GM19395 (cell line): ENCODE results near the gene OLFML3.

ENCODE experiments used
- ATAC-seq: cut with Tn5 transposase; IDR thresholded peaks from one replicate; pipeline ENCODE4 v1.9.1; 2021; ENCODE audit warnings: mild to moderate bottlenecking, moderate library complexity; ENCODE audit not compliant: unreplicated experiment

OLFML3 gene

GRCh38 chr1:114023377-114023776 lies 44.1 kb downstream of the OLFML3 start:
- ATAC-seq, result no peak

GRCh38 chr1:114024049-114024448 lies 44.8 kb downstream of the OLFML3 start:
- no peak for ATAC-seq

GRCh38 chr1:114025609-114026401 lies 46.5 kb downstream of the OLFML3 start:
- ATAC-seq, result no peak

GRCh38 chr1:114026797-114027196 lies 47.5 kb downstream of the OLFML3 start:
- no peak for ATAC-seq
